ENCODE data around the gene HSBP1L1. TPM values are rescaled to one million over a fixed set of nuclear protein-coding genes. Genes with fewer than 3 reads are reported as not detected.
A peak's percentile ranks its signal among the peaks of the same experiment; 100 is the strongest.

The HSBP1L1 gene
- total RNA-seq, 1 donor from 2014 or later: 8.1 TPM

- H3K27me3 Mint-ChIP-seq: no peaks in the 10 kb centered on the region
- H3K27ac Mint-ChIP-seq: no peak overlapping the region
- H3K4me1 Mint-ChIP-seq: no peaks in the 10 kb centered on the region
- no peak overlapping the region for H3K4me3 Mint-ChIP-seq
- H3K9me3 Mint-ChIP-seq: peaks cover 12% of the 10 kb centered on the region
- no peak for DNase-seq
- peaks cover 88% of the 10 kb centered on the region for H3K36me3 Mint-ChIP-seq (ENCODE audit: low read depth)
- intact Hi-C loops (cut with micrococcal nuclease): no loop called here
These were observed 28.5 kb upstream of the HSBP1L1 start for GRCh38 chr18:79935925-79936324.

DNA sequence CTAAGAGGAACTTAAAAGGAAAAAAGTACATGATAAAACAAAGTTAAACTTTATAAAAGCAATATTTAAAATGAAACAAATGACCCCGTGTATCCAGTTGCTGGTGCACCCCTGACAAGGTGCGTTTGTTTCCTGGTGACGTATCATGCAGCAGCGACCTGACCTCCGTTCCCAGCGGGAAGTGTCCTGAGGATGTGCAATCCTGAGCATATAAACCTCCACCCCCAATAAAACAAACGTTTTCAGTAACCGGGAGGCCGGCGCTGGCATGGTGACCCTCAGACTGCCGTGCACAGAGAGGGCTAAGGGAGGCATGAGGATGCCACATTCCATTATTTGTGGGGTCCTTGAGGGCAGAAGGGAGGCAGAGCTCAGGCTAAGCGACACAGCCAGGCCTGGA is 27.8 kb upstream of the HSBP1L1 start:
- intact Hi-C loops (cut with micrococcal nuclease): no loop called here
- Mint-ChIP-seq H3K27me3 (no peaks in the 10 kb centered on the region), H3K9me3 (peaks cover 7% of the 10 kb centered on the region)

DNA sequence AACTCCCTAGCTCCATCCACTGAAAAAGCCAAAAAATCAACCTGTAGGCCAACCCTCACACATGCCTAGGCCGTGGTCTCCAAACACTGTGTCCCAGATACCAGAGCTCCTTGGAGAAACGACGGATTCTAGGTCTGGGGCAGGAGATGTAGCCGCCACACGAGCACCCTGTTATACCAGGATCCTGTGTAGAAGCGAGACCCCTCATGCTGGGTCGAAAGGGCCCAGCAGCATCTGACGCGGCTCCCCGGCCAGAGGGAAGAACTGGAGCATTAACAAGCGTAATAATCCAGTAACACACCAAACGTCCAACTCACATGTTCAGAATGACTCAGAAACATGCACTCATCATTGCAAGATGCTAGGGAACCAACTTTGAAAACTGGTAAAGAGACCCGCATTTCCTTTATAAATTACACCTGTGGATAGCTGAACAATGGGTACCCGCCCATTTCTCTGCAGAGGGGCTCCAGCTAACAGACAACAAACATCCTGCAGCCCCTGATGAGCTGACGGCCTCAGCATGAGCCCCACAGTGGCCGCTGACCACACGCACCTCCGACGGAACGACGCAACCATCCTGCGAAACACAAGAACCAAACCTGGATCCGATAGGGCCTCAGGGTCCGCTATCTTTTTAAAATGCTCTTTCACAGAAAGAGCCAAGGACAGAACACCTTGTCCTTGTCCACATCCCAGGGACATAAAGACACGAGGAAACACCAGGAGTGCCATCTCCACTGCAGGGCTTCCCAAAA is 27.2 kb upstream of the HSBP1L1 start:
- H3K27ac Mint-ChIP-seq: no peak overlapping the region
- no peak for DNase-seq
- H3K9me3 Mint-ChIP-seq: peaks cover 7% of the 10 kb centered on the region
- H3K4me1 Mint-ChIP-seq: no peaks in the 10 kb centered on the region
- no peaks in the 10 kb centered on the region for H3K27me3 Mint-ChIP-seq
- intact Hi-C loops (cut with micrococcal nuclease): no loop called here
- peaks cover 87% of the 10 kb centered on the region for H3K36me3 Mint-ChIP-seq (ENCODE audit: low read depth)
- H3K4me3 Mint-ChIP-seq: no peak overlapping the region

More for the DNA sequence above, 27.8 kb upstream of the HSBP1L1 start:
- Mint-ChIP-seq H3K36me3 (ENCODE audit: low read depth) (peaks cover 85% of the 10 kb centered on the region), H3K4me3 (no peak overlapping the region), H3K4me1 (no peaks in the 10 kb centered on the region), H3K27ac (no peak overlapping the region)
- DNase-seq: no peak

- peaks cover 5% of the 10 kb centered on the region for H3K9me3 Mint-ChIP-seq
These were observed 26.2 kb upstream of the HSBP1L1 start for GRCh38 chr18:79938196-79938595.

GRCh38 chr18:79939096-79939495 is 25.3 kb upstream of the HSBP1L1 start:
- no peak overlapping the region for H3K4me3 Mint-ChIP-seq
- no peak for DNase-seq
- peaks cover 3% of the 10 kb centered on the region for H3K9me3 Mint-ChIP-seq
- no peaks in the 10 kb centered on the region for H3K27me3 Mint-ChIP-seq
- peaks cover 75% of the 10 kb centered on the region for H3K36me3 Mint-ChIP-seq (ENCODE audit: low read depth)
- intact Hi-C loops (cut with micrococcal nuclease): no loop called here
- peaks cover 1% of the 10 kb centered on the region for H3K4me1 Mint-ChIP-seq
- H3K27ac Mint-ChIP-seq: no peak overlapping the region

More at GRCh38 chr18:79938196-79938595, 26.2 kb upstream of the HSBP1L1 start:
- H3K27ac Mint-ChIP-seq: no peak overlapping the region
- H3K27me3 Mint-ChIP-seq: no peaks in the 10 kb centered on the region
- H3K4me3 Mint-ChIP-seq: no peak overlapping the region
- H3K36me3 Mint-ChIP-seq (ENCODE audit: low read depth): peaks cover 84% of the 10 kb centered on the region
- intact Hi-C loops (cut with micrococcal nuclease): no loop called here
- DNase-seq: no peak
- H3K4me1 Mint-ChIP-seq: no peaks in the 10 kb centered on the region

DNA sequence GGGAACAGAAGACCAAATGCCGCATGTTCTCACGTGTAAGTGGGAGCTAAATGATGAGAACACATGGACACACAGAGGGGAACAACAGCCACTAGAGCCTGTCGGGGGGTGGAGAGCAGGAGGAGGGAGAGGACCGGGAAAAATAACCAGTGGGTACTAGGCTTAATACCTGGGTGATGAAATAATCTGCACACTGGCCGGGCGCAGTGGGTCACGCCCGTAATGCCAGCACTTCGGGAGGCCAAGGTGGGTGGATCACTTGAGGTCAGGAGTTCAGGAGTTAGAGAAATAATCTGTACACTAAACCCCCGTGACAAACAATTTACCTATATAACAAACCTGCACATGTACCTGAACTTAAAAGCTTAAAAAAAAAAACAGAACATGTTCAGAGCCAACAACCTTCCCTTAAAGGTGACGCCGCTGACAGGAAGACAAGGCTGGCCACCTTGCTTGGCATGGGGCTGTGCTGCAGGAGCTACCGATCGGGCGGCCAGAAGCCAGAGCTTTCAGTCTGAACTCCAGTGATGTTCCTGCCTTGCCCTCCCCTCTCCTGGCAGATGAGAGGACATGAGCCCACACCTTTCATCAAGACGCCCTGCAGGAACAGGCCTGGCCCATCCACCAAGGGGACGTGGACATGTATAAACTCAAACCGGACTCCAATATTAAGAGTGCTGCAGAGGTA is 24.2 kb upstream of the HSBP1L1 start:
- no peak overlapping the region for H3K4me3 Mint-ChIP-seq
- intact Hi-C loops (cut with micrococcal nuclease): no loop called here
- peaks cover 65% of the 10 kb centered on the region for H3K36me3 Mint-ChIP-seq (ENCODE audit: low read depth)
- H3K27ac Mint-ChIP-seq: no peak overlapping the region
- DNase-seq: no peak
- H3K9me3 Mint-ChIP-seq: peaks cover 3% of the 10 kb centered on the region
- peaks cover 10% of the 10 kb centered on the region for H3K4me1 Mint-ChIP-seq
- H3K27me3 Mint-ChIP-seq: no peaks in the 10 kb centered on the region

DNA sequence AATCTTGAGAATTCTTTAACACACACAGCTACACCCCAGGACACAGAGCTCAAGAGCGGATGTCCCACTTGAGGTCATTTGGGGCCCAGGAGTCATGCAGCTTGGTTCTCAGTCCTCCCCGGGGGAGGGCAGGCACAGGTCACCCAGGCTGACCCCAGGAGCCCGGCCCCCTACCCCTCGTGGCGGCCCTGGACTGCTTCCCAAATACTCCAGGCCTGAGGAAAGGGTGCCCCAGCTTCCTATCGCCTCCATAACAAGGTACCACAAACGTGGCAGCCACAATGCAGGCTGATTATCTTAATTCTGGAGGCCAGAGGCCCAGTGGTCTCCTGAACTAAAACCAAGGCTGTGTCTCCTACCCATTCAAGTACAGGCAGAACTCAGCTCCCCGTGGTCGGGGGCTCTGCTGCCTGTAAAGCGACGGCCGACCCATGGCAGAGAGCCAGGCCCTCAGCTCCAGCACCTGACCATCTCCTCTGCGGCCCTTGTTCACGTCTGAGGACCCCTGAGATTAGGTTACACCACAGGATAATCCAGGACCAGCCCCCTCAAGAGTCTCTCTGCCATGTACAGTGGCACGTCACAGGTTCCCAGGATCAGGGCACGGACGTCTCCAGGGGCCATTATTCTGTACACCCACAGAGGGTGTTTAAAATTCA is 23.5 kb upstream of the HSBP1L1 start:
- peaks cover 3% of the 10 kb centered on the region for H3K9me3 Mint-ChIP-seq
- peaks cover 60% of the 10 kb centered on the region for H3K36me3 Mint-ChIP-seq (ENCODE audit: low read depth)
- no peak overlapping the region for H3K4me3 Mint-ChIP-seq
- intact Hi-C loops (cut with micrococcal nuclease): no loop called here
- H3K4me1 Mint-ChIP-seq: peaks cover 13% of the 10 kb centered on the region
- no peak overlapping the region for H3K27ac Mint-ChIP-seq
- H3K27me3 Mint-ChIP-seq: no peaks in the 10 kb centered on the region
- DNase-seq: no peak

- Mint-ChIP-seq H3K4me1 (peaks cover 19% of the 10 kb centered on the region), H3K27me3 (no peaks in the 10 kb centered on the region), H3K27ac (no peak overlapping the region), H3K36me3 (ENCODE audit: low read depth) (peaks cover 55% of the 10 kb centered on the region), H3K4me3 (no peak overlapping the region), H3K9me3 (peaks cover 3% of the 10 kb centered on the region)
- DNase-seq: no peak
- intact Hi-C loops (cut with micrococcal nuclease): no loop called here
These were observed 22.8 kb upstream of the HSBP1L1 start for GRCh38 chr18:79941473-79942119.

- peaks cover 49% of the 10 kb centered on the region for H3K36me3 Mint-ChIP-seq (ENCODE audit: low read depth)
- peaks cover 22% of the 10 kb centered on the region for H3K4me1 Mint-ChIP-seq
- no peak overlapping the region for H3K27ac Mint-ChIP-seq
- intact Hi-C loops (cut with micrococcal nuclease): no loop called here
- H3K9me3 Mint-ChIP-seq: peaks cover 3% of the 10 kb centered on the region
- DNase-seq: no peak
- no peak overlapping the region for H3K4me3 Mint-ChIP-seq
- no peaks in the 10 kb centered on the region for H3K27me3 Mint-ChIP-seq
These were observed 22.2 kb upstream of the HSBP1L1 start for GRCh38 chr18:79942211-79942610.

- Mint-ChIP-seq H3K4me1 (peaks cover 23% of the 10 kb centered on the region), H3K9me3 (no peaks in the 10 kb centered on the region), H3K4me3 (no peak overlapping the region), H3K27me3 (no peaks in the 10 kb centered on the region), H3K27ac (no peak overlapping the region), H3K36me3 (ENCODE audit: low read depth) (peaks cover 41% of the 10 kb centered on the region)
- intact Hi-C loops (cut with micrococcal nuclease): no loop called here
- no peak for DNase-seq
These were observed 21.4 kb upstream of the HSBP1L1 start for GRCh38 chr18:79942786-79943607.

DNA sequence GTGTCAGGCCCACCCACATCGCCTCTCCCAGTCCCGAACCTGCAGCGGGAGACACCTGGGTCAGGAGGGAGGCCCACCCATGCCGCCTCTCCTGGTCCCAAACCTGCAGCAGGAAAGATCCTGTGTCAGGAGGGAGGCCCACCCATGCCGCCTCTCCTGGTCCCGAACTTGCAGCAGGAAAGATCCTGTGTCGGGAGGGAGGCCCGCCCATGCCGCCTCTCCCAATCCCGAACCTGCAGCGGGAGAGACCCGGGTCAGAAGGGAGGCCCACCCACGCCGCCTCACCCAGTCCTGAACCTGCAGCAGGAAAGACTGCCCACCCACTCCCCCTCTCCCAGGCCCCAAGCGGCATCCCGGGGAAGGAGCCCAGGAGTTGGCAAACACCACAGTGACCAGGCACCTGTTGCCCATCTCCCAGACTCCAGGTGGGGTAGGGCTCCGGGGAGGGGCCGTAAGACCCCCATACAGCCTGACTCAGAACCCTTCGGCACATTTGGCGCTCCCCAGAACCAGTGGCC is 20.8 kb upstream of the HSBP1L1 start:
- Mint-ChIP-seq H3K27ac (no peak overlapping the region), H3K4me1 (peaks cover 23% of the 10 kb centered on the region), H3K9me3 (no peaks in the 10 kb centered on the region), H3K27me3 (no peaks in the 10 kb centered on the region), H3K4me3 (no peak overlapping the region), H3K36me3 (ENCODE audit: low read depth) (peaks cover 34% of the 10 kb centered on the region)
- no peak for DNase-seq
- intact Hi-C loops (cut with micrococcal nuclease): no loop called here

GRCh38 chr18:79944126-79944731 is 20.2 kb upstream of the HSBP1L1 start:
- intact Hi-C loops (cut with micrococcal nuclease): no loop called here
- Mint-ChIP-seq H3K27me3 (no peaks in the 10 kb centered on the region), H3K4me1 (peaks cover 25% of the 10 kb centered on the region), H3K27ac (peak overlapping the region; percentile 43), H3K4me3 (peak overlapping the region; percentile 24), H3K36me3 (ENCODE audit: low read depth) (peaks cover 34% of the 10 kb centered on the region), H3K9me3 (no peaks in the 10 kb centered on the region)
- peak; percentile 72 for DNase-seq

GRCh38 chr18:79944746-79945117 is 19.7 kb upstream of the HSBP1L1 start:
- intact Hi-C loops (cut with micrococcal nuclease): no loop called here

More at GRCh38 chr18:79944746-79945117, 19.7 kb upstream of the HSBP1L1 start:
- no peaks in the 10 kb centered on the region for H3K9me3 Mint-ChIP-seq
- H3K27ac Mint-ChIP-seq: peak overlapping the region; percentile 43
- peak overlapping the region; percentile 24 for H3K4me3 Mint-ChIP-seq
- H3K4me1 Mint-ChIP-seq: peaks cover 29% of the 10 kb centered on the region
- DNase-seq: no peak
- H3K36me3 Mint-ChIP-seq (ENCODE audit: low read depth): peaks cover 31% of the 10 kb centered on the region
- no peaks in the 10 kb centered on the region for H3K27me3 Mint-ChIP-seq

All from activated CD4-positive, alpha-beta T cell treated with anti-CD3 and anti-CD28 coated beads, Interleukin-2, amount 10 ng/mL, durations not matched to agents 24 days and 14 days (primary cell).